ENCODE results near the gene IZUMO4. TPM values are rescaled to one million over a fixed set of nuclear protein-coding genes. Genes with fewer than 3 reads are reported as not detected.

Gene IZUMO4
- total RNA-seq, 1 experiment from 2014 or later: 5.3 TPM

GRCh38 chr19:2096034-2096479, 658 bp upstream of the IZUMO4 start, which contains the start of gene MOB3A:
MOB3A (minus strand) TSS chr19:2096326; CDS start chr19:2078560, 17,766 bp downstream.
- TF ChIP-seq, protein P1, sequence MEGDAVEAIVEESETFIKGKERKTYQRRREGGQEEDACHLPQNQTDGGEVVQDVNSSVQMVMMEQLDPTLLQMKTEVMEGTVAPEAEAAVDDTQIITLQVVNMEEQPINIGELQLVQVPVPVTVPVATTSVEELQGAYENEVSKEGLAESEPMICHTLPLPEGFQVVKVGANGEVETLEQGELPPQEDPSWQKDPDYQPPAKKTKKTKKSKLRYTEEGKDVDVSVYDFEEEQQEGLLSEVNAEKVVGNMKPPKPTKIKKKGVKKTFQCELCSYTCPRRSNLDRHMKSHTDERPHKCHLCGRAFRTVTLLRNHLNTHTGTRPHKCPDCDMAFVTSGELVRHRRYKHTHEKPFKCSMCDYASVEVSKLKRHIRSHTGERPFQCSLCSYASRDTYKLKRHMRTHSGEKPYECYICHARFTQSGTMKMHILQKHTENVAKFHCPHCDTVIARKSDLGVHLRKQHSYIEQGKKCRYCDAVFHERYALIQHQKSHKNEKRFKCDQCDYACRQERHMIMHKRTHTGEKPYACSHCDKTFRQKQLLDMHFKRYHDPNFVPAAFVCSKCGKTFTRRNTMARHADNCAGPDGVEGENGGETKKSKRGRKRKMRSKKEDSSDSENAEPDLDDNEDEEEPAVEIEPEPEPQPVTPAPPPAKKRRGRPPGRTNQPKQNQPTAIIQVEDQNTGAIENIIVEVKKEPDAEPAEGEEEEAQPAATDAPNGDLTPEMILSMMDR (IDR thresholded peaks at IDR 0.05; ENCODE audit: unreplicated experiment): peak; percentile 46
- peak within 1 kb of the TSS; percentile 96 for H3K4me3 Mint-ChIP-seq (ENCODE audit: unreplicated experiment)
- CTCF ChIA-PET: interaction anchor here (0.7 to 0.9 kb wide), 2 partner anchors 13 to 60 kb away, joined by 3 read pairs; no protein-coding TSS in a partner anchor
- no TSS peak for BruUV-seq (replicated peaks)
- DNase-seq (ENCODE audit: unreplicated experiment): peak; percentile 89
- no peaks in the 10 kb centered on the region for H3K9me3 Mint-ChIP-seq (ENCODE audit: unreplicated experiment)
- H3K4me1 Mint-ChIP-seq (ENCODE audit: insufficient read depth, unreplicated experiment): peaks cover 7% of the 10 kb centered on the region
- peak within 1 kb of the TSS; percentile 92 for H3K27ac Mint-ChIP-seq (ENCODE audit: low read depth, unreplicated experiment)
- POLR2A ChIA-PET: interaction anchor here (0.7 to 1.7 kb wide), 7 partner anchors 9 to 76 kb away, joined by 3 to 6 read pairs (median 3); no protein-coding TSS in a partner anchor
- no peaks in the 10 kb centered on the region for H3K27me3 Mint-ChIP-seq (ENCODE audit: insufficient read depth, unreplicated experiment)
- intact Hi-C loops (cut with micrococcal nuclease): no loop called here
- H3K36me3 Mint-ChIP-seq (ENCODE audit: insufficient read depth, unreplicated experiment): peaks cover 16% of the 10 kb centered on the region

DNA sequence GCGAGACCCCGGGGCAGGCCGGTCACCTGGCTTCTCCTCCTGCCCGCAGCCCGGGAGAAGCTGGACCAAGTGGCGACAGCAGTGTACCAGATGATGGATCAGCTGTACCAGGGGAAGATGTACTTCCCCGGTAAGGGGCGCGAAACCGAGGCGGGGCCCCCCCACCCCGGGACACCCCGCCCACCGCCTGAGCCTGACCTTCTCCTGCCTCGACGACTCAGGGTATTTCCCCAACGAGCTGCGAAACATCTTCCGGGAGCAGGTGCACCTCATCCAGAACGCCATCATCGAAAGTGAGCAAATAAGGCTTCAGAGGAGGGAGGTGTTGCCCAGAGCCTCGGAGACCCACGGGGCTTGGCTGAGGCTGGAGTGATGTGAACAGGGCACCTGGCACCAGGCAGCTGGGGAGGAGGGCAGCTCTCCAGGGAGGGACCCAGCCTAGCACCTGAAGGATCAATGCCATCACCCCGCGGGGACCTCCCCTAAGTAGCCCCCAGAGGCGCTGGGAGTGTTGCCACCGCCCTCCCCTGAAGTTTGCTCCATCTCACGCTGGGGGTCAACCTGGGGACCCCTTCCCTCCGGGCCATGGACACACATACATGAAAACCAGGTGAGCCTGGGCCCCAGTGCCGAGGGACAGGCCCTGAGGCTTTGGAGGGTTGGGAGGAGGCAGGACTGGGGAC, 629 bp downstream of the IZUMO4 start:
- CTCF ChIA-PET: interaction anchor here (0.6 to 0.8 kb wide), 4 partner anchors 118 to 698 kb away, joined by 3 to 5 read pairs (median 4); partner anchors contain the start of gene LSM7
- BruUV-seq (replicated peaks): no TSS peak
- peaks cover 27% of the 10 kb centered on the region for H3K36me3 Mint-ChIP-seq (ENCODE audit: insufficient read depth, unreplicated experiment)

DNA sequence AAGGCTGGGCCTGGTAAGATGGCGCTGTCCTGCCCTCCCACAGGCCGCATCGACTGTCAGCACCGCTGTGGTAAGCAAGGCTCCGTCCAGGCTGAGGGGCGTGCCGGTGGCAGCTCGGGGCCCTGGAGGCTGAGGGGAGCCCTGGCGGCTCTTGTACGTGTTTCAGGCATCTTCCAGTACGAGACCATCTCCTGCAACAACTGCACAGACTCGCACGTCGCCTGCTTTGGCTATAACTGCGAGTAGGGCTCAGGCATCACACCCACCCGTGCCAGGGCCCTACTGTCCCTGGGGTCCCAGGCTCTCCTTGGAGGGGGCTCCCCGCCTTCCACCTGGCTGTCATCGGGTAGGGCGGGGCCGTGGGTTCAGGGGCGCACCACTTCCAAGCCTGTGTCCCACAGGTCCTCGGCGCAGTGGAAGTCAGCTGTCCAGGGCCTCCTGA, 1.2 kb downstream of the IZUMO4 start:
- intact Hi-C loops (cut with micrococcal nuclease): no loop called here
- no peak overlapping the region for H3K4me3 Mint-ChIP-seq (ENCODE audit: unreplicated experiment)
- TF ChIP-seq, protein P1 (IDR thresholded peaks at IDR 0.05; ENCODE audit: unreplicated experiment): no peak
- H3K27ac Mint-ChIP-seq (ENCODE audit: low read depth, unreplicated experiment): no peak overlapping the region
- peaks cover 32% of the 10 kb centered on the region for H3K36me3 Mint-ChIP-seq (ENCODE audit: insufficient read depth, unreplicated experiment)
- CTCF ChIA-PET: no interaction called here
- no peaks in the 10 kb centered on the region for H3K27me3 Mint-ChIP-seq (ENCODE audit: insufficient read depth, unreplicated experiment)
- no peak for DNase-seq (ENCODE audit: unreplicated experiment)
- POLR2A ChIA-PET: interaction anchor here (0.6 kb wide), 1 partner anchor 121 kb away, joined by 6 read pairs; no protein-coding TSS in a partner anchor
- peaks cover 5% of the 10 kb centered on the region for H3K4me1 Mint-ChIP-seq (ENCODE audit: insufficient read depth, unreplicated experiment)
- BruUV-seq (replicated peaks): no TSS peak
- no peaks in the 10 kb centered on the region for H3K9me3 Mint-ChIP-seq (ENCODE audit: unreplicated experiment)

More for the DNA sequence above, 629 bp downstream of the IZUMO4 start:
- DNase-seq (ENCODE audit: unreplicated experiment): no peak
- POLR2A ChIA-PET: interaction anchor here (0.5 to 0.8 kb wide), 3 partner anchors 54 to 853 kb away, joined by 3 to 6 read pairs (median 3); partner anchors contain the start of gene AP3D1
- peaks cover 5% of the 10 kb centered on the region for H3K4me1 Mint-ChIP-seq (ENCODE audit: insufficient read depth, unreplicated experiment)
- peak overlapping the region; percentile 70 for H3K4me3 Mint-ChIP-seq (ENCODE audit: unreplicated experiment)
- no peaks in the 10 kb centered on the region for H3K27me3 Mint-ChIP-seq (ENCODE audit: insufficient read depth, unreplicated experiment)
- TF ChIP-seq, protein P1 (IDR thresholded peaks at IDR 0.05; ENCODE audit: unreplicated experiment): no peak
- intact Hi-C loops (cut with micrococcal nuclease): no loop called here
- H3K27ac Mint-ChIP-seq (ENCODE audit: low read depth, unreplicated experiment): peak overlapping the region; percentile 92
- H3K9me3 Mint-ChIP-seq (ENCODE audit: unreplicated experiment): no peaks in the 10 kb centered on the region

DNA sequence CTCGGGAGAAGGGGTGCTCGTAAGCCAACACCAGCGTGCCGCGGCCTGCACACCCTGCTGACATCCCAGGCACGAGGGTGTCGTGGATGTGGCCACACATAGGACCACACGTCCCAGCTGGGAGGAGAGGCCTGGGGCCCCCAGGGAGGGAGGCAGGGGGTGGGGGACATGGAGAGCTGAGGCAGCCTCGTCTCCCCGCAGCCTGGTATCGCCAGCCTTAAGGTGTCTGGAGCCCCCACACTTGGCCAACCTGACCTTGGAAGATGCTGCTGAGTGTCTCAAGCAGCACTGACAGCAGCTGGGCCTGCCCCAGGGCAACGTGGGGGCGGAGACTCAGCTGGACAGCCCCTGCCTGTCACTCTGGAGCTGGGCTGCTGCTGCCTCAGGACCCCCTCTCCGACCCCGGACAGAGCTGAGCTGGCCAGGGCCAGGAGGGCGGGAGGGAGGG, 2.4 kb downstream of the IZUMO4 start:
- Mint-ChIP-seq H3K27me3 (ENCODE audit: insufficient read depth, unreplicated experiment) (no peaks in the 10 kb centered on the region), H3K9me3 (ENCODE audit: unreplicated experiment) (no peaks in the 10 kb centered on the region), H3K27ac (ENCODE audit: low read depth, unreplicated experiment) (no peak overlapping the region), H3K36me3 (ENCODE audit: insufficient read depth, unreplicated experiment) (peaks cover 32% of the 10 kb centered on the region), H3K4me1 (ENCODE audit: insufficient read depth, unreplicated experiment) (peaks cover 5% of the 10 kb centered on the region), H3K4me3 (ENCODE audit: unreplicated experiment) (no peak overlapping the region)
- POLR2A ChIA-PET: no interaction called here
- no TSS peak for BruUV-seq (replicated peaks)
- intact Hi-C loops (cut with micrococcal nuclease): no loop called here
- CTCF ChIA-PET: no interaction called here
- TF ChIP-seq, protein P1 (IDR thresholded peaks at IDR 0.05; ENCODE audit: unreplicated experiment): no peak
- DNase-seq (ENCODE audit: unreplicated experiment): no peak

Data from MCF 10A (cell line).